SK-N-SH treated with all-trans-retinoic acid at 6 μM for 48 hours (cell line): Measurements from ENCODE around the gene FAM217B.

Experiments
- GLIS3 ChIP-seq: fragments of 250-450 bp; sonication (Bioruptor Pico); IDR thresholded peaks from 2 replicates; pipeline ENCODE4 v1.5.0; 2020; ENCODE audit warnings: mild to moderate bottlenecking, moderate library complexity
- ISL1 ChIP-seq: fragments of 250-450 bp; sonication (Bioruptor Pico); IDR thresholded peaks from 2 replicates; pipeline ENCODE4 v2.1.2; 2022; ENCODE audit warnings: mild to moderate bottlenecking, moderate library complexity
- OSR1 ChIP-seq: fragments of 250-450 bp; sonication (Bioruptor Pico); IDR thresholded peaks from 2 replicates; pipeline ENCODE4 v1.8.0; 2022; ENCODE audit warnings: moderate library complexity, mild to moderate bottlenecking, inconsistent platforms
- PPARA ChIP-seq: fragments of 250-450 bp; sonication (Bioruptor Pico); IDR thresholded peaks from 2 replicates; pipeline ENCODE4 v1.5.0; 2020; ENCODE audit warnings: mild to moderate bottlenecking, borderline replicate concordance
- RARB ChIP-seq: fragments of 250-450 bp; sonication (Bioruptor Pico); IDR thresholded peaks from 2 replicates; pipeline ENCODE4 v1.8.0; 2021; ENCODE audit warnings: mild to moderate bottlenecking, moderate library complexity
- SNAI2 ChIP-seq: fragments of 250-450 bp; sonication (Bioruptor Pico); IDR thresholded peaks from 2 replicates; pipeline ENCODE4 v1.5.0; 2020; ENCODE audit warnings: mild to moderate bottlenecking, moderate library complexity
- ZC3H10 ChIP-seq: fragments of 250-450 bp; sonication (Bioruptor Pico); IDR thresholded peaks from 2 replicates; pipeline ENCODE4 v1.5.1; 2021; ENCODE audit warnings: mild to moderate bottlenecking, moderate library complexity
- ZFP3 ChIP-seq: fragments of 250-450 bp; sonication (Bioruptor Pico); IDR thresholded peaks from 2 replicates; pipeline ENCODE4 v1.5.0; 2020; ENCODE audit warnings: mild to moderate bottlenecking, moderate library complexity
- ZFP30 ChIP-seq: fragments of 450-650 bp; formaldehyde crosslinking; IDR thresholded peaks from 2 replicates; pipeline ENCODE4 v1.5.0; 2022; ENCODE audit warnings: mild to moderate bottlenecking, moderate library complexity
- TF ChIP-seq, protein P1 (sequence below): fragments of 250-450 bp; sonication (Bioruptor Pico); IDR thresholded peaks from 2 replicates; pipeline ENCODE4 v1.8.0; 2020; ENCODE audit warnings: mild to moderate bottlenecking, moderate library complexity, borderline replicate concordance
- TF ChIP-seq, protein P2 (sequence below): fragments of 250-450 bp; sonication (Bioruptor Pico); IDR thresholded peaks from 2 replicates; pipeline ENCODE4 v1.5.1; 2020; ENCODE audit warnings: low read depth, mild to moderate bottlenecking, moderate library complexity

DNA sequence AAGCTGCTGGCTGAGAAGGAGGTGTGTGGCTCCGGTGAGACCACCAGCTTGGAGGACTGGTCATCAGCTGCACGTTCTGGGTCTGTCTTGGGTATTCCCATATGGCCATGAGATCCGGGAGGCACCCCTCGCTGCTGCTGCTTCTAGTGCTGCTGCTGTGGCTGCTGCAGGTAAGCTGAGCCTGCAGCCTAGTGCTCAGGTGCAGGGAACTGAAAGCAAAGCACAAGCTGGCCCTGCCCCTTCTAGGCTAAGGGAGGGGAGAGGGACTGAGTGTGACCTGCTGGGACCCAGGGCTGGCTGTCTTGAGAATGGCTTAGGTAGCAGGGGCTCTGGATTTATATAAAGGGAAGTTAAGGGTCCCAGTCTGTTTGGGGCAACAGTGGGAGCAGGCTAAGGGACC is 18.4 kb downstream of the FAM217B start:
- TF ChIP-seq ZFP30 (CRISPR knock-in tag) (no peak), PPARA (no peak), GLIS3 (no peak), ZFP3 (CRISPR knock-in tag) (no peak), OSR1 (CRISPR knock-in tag) (no peak), ISL1 (no peak), RARB (CRISPR knock-in tag) (no peak), ZC3H10 (CRISPR knock-in tag) (no peak), SNAI2 (CRISPR knock-in tag) (no peak)
- TF ChIP-seq, protein P1, sequence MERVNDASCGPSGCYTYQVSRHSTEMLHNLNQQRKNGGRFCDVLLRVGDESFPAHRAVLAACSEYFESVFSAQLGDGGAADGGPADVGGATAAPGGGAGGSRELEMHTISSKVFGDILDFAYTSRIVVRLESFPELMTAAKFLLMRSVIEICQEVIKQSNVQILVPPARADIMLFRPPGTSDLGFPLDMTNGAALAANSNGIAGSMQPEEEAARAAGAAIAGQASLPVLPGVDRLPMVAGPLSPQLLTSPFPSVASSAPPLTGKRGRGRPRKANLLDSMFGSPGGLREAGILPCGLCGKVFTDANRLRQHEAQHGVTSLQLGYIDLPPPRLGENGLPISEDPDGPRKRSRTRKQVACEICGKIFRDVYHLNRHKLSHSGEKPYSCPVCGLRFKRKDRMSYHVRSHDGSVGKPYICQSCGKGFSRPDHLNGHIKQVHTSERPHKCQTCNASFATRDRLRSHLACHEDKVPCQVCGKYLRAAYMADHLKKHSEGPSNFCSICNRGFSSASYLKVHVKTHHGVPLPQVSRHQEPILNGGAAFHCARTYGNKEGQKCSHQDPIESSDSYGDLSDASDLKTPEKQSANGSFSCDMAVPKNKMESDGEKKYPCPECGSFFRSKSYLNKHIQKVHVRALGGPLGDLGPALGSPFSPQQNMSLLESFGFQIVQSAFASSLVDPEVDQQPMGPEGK (CRISPR knock-in tag) = no peak
- TF ChIP-seq, protein P2, sequence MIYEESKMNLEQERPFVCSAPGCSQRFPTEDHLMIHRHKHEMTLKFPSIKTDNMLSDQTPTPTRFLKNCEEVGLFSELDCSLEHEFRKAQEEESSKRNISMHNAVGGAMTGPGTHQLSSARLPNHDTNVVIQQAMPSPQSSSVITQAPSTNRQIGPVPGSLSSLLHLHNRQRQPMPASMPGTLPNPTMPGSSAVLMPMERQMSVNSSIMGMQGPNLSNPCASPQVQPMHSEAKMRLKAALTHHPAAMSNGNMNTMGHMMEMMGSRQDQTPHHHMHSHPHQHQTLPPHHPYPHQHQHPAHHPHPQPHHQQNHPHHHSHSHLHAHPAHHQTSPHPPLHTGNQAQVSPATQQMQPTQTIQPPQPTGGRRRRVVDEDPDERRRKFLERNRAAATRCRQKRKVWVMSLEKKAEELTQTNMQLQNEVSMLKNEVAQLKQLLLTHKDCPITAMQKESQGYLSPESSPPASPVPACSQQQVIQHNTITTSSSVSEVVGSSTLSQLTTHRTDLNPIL (CRISPR knock-in tag) = no peak
